IPS-20b (cell line): ENCODE results near the gene CRTAC1.

Experiments
- H3K27ac ChIP-seq: one replicate; pipeline ENCODE4 v1.5.1; 2013; ENCODE audit warnings: low read length
- H3K27me3 ChIP-seq: 2 replicates; pipeline ENCODE4 v1.6.1; 2013; ENCODE audit warnings: mild to moderate bottlenecking, low read length, inconsistent platforms; ENCODE audit not compliant: insufficient read depth
- H3K36me3 ChIP-seq: 2 replicates; pipeline ENCODE4 v1.6.1; 2013; ENCODE audit warnings: low read depth, mild to moderate bottlenecking, inconsistent platforms, low read length, moderate library complexity; ENCODE audit not compliant: insufficient read depth
- H3K4me1 ChIP-seq: 2 replicates; pipeline ENCODE4 v1.6.1; 2013; ENCODE audit warnings: mild to moderate bottlenecking, control low read depth, inconsistent platforms, low read length, moderate library complexity; ENCODE audit not compliant: insufficient read depth
- H3K4me3 ChIP-seq: 2 replicates; pipeline ENCODE4 v1.5.1; 2013; ENCODE audit warnings: mild to moderate bottlenecking, low read length, inconsistent platforms
- H3K9ac ChIP-seq: 2 replicates; pipeline ENCODE4 v1.6.1; 2013; ENCODE audit warnings: low read depth, mild to moderate bottlenecking, inconsistent platforms, low read length, moderate library complexity
- H3K9me3 ChIP-seq: 2 replicates; pipeline ENCODE4 v1.6.1; 2013; ENCODE audit warnings: mild to moderate bottlenecking, low read depth, low read length, inconsistent platforms; ENCODE audit not compliant: insufficient read depth

The CRTAC1 gene

GRCh38 chr10:97905276-97905675 is 125.1 kb downstream of the CRTAC1 start:
- no peak overlapping the region for H3K4me3 ChIP-seq

GRCh38 chr10:97904576-97904975 is 125.8 kb downstream of the CRTAC1 start:
- Histone ChIP-seq H3K36me3 (no peaks in the 10 kb centered on the region), H3K27ac (no peak overlapping the region), H3K4me3 (no peak overlapping the region), H3K27me3 (no peaks in the 10 kb centered on the region; the same call in 1 of the 2 replicates), H3K4me1 (0 out of 2 replicates have a peak, but pooled peaks cover 2% of the 10 kb centered on the region), H3K9me3 (no peaks in the 10 kb centered on the region), H3K9ac (no peak overlapping the region)

More at GRCh38 chr10:97905276-97905675, 125.1 kb downstream of the CRTAC1 start:
- no peaks in the 10 kb centered on the region; the same call in 1 of the 2 replicates for H3K27me3 ChIP-seq
- no peaks in the 10 kb centered on the region for H3K9me3 ChIP-seq
- no peak overlapping the region for H3K27ac ChIP-seq
- no peaks in the 10 kb centered on the region for H3K36me3 ChIP-seq
- 0 out of 2 replicates have a peak, but pooled peaks cover 2% of the 10 kb centered on the region for H3K4me1 ChIP-seq
- no peak overlapping the region for H3K9ac ChIP-seq

DNA sequence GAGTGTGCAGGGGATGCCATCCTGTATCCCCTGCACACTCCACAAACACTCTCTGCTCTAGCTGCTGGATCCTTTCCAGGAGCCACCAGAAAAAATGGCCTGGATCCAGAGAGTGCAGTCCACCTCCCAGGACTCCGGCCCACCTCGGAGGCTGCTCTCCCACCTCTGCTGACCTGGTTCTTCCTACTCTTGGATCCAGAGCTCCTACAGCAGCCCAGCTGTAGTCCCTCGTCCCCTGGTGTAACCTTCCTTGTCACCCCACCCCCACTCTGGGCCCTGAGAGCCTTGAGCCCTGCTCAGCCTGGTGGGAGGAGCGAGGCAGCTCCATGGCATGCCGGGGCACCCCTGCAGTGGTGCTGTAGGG is 126.4 kb downstream of the CRTAC1 start:
- Histone ChIP-seq H3K27me3 (no peaks in the 10 kb centered on the region; the same call in 1 of the 2 replicates), H3K4me3 (no peak overlapping the region), H3K36me3 (no peaks in the 10 kb centered on the region), H3K9ac (no peak overlapping the region), H3K27ac (no peak overlapping the region), H3K4me1 (0 out of 2 replicates have a peak, but pooled peaks cover 2% of the 10 kb centered on the region), H3K9me3 (no peaks in the 10 kb centered on the region)

DNA sequence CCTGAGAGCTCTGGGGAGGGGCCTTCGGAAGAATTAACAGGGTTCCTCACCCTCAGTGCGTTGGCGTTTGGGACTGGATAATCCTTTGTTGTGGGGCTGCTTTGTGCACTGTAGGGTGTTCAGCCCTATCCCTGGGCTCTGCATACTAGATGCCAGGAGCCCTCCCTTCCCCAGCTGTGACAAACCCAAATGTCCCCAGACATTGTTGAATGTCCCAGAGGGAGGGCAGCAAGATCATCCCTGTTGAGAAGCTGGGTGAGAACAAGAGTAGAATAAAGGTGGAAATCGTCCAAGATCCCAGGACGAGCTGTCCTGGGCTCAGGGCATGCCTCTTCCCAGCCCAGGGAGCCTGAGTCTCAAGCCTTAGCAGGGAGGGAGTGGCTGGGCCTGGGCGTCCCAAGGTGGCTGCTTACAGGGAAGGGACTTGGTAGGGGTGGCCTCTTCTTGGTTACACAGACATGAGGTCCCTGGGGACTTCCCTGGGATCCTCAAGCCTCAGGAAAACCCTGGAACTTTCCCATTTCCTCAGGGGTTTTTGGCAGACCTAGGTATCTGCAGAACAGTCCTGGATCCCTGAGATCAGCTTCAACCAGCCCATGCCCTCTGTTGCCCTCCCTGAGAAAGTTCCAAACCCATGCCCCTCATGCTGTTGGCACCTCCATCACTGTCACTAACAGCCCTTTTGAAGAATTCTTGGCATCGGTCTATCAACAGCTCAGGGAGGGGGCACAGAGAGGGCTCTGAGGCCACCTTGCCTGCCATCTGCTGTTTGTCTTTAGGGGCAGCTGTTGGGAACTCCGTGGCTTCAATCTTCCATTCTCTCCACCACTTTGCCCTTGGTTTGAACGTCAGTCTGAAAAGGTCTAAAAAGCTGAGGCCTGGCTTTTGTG is 127.0 kb downstream of the CRTAC1 start:
- H3K4me1 ChIP-seq: peaks cover 5% of the 10 kb centered on the region; the same call in 1 of the 2 replicates
- H3K4me3 ChIP-seq: no peak overlapping the region
- H3K36me3 ChIP-seq: no peaks in the 10 kb centered on the region
- H3K27ac ChIP-seq: no peak overlapping the region
- no peaks in the 10 kb centered on the region for H3K9me3 ChIP-seq
- H3K27me3 ChIP-seq: no peaks in the 10 kb centered on the region; the same call in 1 of the 2 replicates
- no peak overlapping the region for H3K9ac ChIP-seq

DNA sequence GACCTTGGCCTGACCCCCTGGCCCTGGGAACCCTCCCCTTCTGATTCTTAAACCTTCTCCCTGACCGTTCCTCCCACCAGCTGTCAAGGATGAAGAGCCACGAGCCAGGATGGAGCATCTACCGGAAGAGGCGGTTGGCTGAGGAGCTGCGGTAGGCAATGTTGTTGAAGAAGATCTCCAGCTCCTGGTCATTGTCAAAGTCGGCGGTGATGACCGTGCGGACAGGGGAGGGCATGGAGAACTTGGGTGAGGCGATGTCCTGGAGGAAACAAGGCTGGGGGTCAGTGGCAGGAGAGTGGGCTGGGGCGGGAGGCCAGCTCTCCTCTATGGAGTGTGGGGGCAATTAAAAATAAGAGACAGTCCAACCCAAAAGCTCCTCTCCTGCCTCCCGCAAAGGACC is 129.0 kb downstream of the CRTAC1 start:
- Histone ChIP-seq H3K27me3 (no peaks in the 10 kb centered on the region; the same call in 1 of the 2 replicates), H3K36me3 (no peaks in the 10 kb centered on the region), H3K9ac (no peak overlapping the region), H3K27ac (no peak overlapping the region), H3K4me1 (peaks cover 7% of the 10 kb centered on the region; the same call in 1 of the 2 replicates), H3K9me3 (no peaks in the 10 kb centered on the region), H3K4me3 (no peak overlapping the region)

DNA sequence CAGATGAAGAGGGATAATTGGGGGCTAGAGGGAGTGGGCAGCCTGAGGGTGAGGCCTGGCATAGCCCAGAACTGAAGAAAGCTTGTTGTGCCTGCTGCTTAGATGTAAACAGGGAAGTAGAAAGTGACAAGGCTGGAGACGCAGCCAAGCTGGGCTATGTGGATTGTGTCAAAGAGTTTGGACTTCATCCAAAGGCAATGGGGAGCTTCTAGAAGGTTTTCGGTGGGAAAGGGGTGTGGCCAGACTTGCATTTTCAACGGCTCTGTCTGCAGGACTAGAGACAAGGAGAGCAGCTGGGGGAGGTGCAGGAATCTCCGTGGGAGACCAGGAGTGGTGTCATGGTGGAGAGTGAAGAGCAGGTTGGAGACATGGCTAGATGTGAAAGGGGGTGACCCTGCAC is 132.0 kb downstream of the CRTAC1 start:
- H3K4me3 ChIP-seq: no peak overlapping the region
- H3K27me3 ChIP-seq: no peaks in the 10 kb centered on the region
- no peak overlapping the region for H3K9ac ChIP-seq
- no peak overlapping the region for H3K27ac ChIP-seq
- H3K9me3 ChIP-seq: no peaks in the 10 kb centered on the region
- H3K36me3 ChIP-seq: no peaks in the 10 kb centered on the region
- H3K4me1 ChIP-seq: peaks cover 5% of the 10 kb centered on the region; the same call in 1 of the 2 replicates

GRCh38 chr10:97896756-97897358 is 133.6 kb downstream of the CRTAC1 start:
- no peak overlapping the region for H3K4me3 ChIP-seq
- H3K27me3 ChIP-seq: no peaks in the 10 kb centered on the region
- no peak overlapping the region for H3K9ac ChIP-seq
- no peaks in the 10 kb centered on the region for H3K9me3 ChIP-seq
- no peaks in the 10 kb centered on the region for H3K36me3 ChIP-seq
- H3K4me1 ChIP-seq: peaks cover 5% of the 10 kb centered on the region; the same call in 1 of the 2 replicates
- H3K27ac ChIP-seq: no peak overlapping the region

DNA sequence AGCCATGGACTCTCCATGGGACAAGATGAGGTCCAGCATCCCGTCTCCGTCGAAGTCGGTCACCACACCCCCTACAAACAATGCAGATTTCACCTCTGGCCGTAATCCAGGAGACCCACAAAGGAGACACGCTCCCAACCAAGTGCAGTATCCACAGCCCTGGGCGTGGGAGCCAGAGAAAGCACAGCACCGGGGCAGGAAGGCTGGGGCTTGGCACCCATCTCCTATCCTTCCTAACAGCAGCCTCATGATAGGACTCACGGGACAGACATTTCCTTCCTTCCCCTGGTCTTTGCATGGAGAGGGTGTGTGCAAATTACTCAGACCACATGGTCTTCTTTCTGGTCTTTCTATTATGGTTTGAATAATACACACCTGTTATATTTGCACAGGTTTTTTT is 134.5 kb downstream of the CRTAC1 start:
- no peak overlapping the region for H3K9ac ChIP-seq
- no peaks in the 10 kb centered on the region for H3K36me3 ChIP-seq
- no peaks in the 10 kb centered on the region for H3K9me3 ChIP-seq
- no peak overlapping the region for H3K27ac ChIP-seq
- H3K4me1 ChIP-seq: peaks cover 5% of the 10 kb centered on the region; the same call in 1 of the 2 replicates
- no peaks in the 10 kb centered on the region for H3K27me3 ChIP-seq
- H3K4me3 ChIP-seq: no peak overlapping the region

GRCh38 chr10:97895084-97895483 is 135.3 kb downstream of the CRTAC1 start:
- no peaks in the 10 kb centered on the region for H3K27me3 ChIP-seq
- H3K9me3 ChIP-seq: no peaks in the 10 kb centered on the region
- no peak overlapping the region for H3K9ac ChIP-seq
- H3K4me3 ChIP-seq: no peak overlapping the region
- no peaks in the 10 kb centered on the region for H3K36me3 ChIP-seq
- H3K4me1 ChIP-seq: peaks cover 5% of the 10 kb centered on the region; the same call in 1 of the 2 replicates
- no peak overlapping the region for H3K27ac ChIP-seq

GRCh38 chr10:97894092-97894491 is 136.3 kb downstream of the CRTAC1 start:
- H3K9me3 ChIP-seq: no peaks in the 10 kb centered on the region
- no peak overlapping the region for H3K9ac ChIP-seq
- H3K27ac ChIP-seq: no peak overlapping the region
- peaks cover 11% of the 10 kb centered on the region; the same call in 1 of the 2 replicates for H3K4me1 ChIP-seq
- no peak overlapping the region for H3K4me3 ChIP-seq
- H3K36me3 ChIP-seq: no peaks in the 10 kb centered on the region
- no peaks in the 10 kb centered on the region for H3K27me3 ChIP-seq

- Histone ChIP-seq H3K9me3 (no peaks in the 10 kb centered on the region), H3K36me3 (no peaks in the 10 kb centered on the region), H3K27ac (no peak overlapping the region), H3K27me3 (no peaks in the 10 kb centered on the region), H3K4me3 (no peak overlapping the region), H3K9ac (no peak overlapping the region), H3K4me1 (peaks cover 6% of the 10 kb centered on the region; the same call in 1 of the 2 replicates)
Measured at GRCh38 chr10:97892939-97893338, 137.5 kb downstream of the CRTAC1 start.
